ENCODE results near the gene RBM4. TPM values are rescaled to one million over a fixed set of nuclear protein-coding genes. Genes with fewer than 3 reads are reported as not detected.

The RBM4 gene
- total and polyA plus RNA-seq, 2 of the 13 experiments (the other 11 are each of a cell fraction or from before 2014, with no cell fraction given) = 126 to 136 TPM

DNA sequence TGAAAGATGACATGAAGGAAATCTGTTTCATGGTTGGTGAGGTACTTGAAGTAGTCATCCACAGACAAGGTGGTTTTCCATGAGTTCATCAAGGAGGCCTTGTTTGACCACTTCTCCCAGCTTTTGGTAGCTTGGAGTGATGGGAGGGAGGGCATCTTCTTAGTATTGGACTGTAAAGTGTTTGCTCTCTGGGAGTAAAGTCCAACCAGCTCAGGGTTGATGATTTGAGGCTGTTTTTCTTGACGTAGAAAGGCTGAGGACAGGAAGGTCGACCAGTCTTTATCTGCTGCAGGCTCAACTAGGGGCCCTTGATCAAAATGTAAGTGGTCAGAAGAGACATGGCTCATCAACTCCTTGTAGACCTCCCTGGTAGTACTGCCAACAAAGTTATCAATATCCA lies 47.3 kb upstream of the RBM4 start (continued):
- TF ChIP-seq RNF219 (CRISPR knock-in tag; IDR thresholded peaks at IDR 0.05) = no peak

DNA sequence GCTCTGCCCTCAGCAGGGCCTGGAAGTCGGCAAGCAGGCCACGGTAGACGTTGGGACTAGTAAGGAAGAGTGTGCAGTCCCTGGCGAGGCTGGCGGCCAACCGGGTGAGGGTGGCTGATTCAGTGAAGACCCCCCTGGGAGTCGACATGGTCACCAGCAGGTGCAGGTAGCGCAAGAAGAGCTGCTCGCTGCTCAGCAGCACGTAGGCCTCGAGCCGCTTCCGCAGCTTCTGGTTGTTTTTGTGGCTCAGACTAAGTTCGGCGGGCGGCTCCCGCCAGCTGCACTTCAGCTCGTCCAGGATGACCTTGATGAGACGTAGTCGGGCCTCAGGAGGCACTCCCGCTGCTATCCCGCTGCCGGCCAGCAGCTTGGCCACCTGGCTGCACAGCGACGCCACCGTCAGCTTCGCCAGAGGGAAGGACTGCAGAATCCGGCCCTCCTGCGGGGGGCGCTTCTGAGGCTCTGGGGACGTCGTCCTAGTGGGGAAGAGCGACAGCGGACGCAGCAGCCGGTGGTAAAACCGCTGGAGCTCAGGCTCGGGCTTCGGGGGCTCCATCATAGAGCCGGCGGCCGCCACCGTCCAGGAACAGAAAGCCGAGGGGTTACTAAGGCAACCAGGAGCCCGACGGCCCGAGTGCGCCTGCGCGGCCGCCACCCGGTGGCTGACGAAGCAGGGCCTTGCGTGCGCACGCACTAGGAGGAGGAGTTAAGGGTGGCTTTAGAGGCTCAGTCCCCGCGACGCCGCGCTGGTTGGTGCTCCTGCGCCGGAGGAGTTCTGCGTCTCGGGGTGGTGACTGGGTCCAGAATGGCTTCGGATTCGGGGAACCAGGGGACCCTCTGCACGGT lies 45.8 kb upstream of the RBM4 start, which contains the start of the genes CCDC87 and CCS:
Gene CCDC87 (minus strand): TSS at position 607 of the 846 bp plus-strand sequence. CDS start 48 bp downstream, at position 559.
Gene CCS (plus strand): TSS at position 729 of the 846 bp plus-strand sequence. CDS start 77 bp downstream, at position 806.
- Histone ChIP-seq H3K9me3 (ENCODE audit: low read length) (no peaks in the 10 kb centered on the region), H2AFZ (ENCODE audit: low read length) (no peak within 1 kb of the TSS), H3K27me3 (ENCODE audit: control insufficient read depth in 1 of 2, insufficient read depth in 2 of 2, low read length in 2 of 2) (no peaks in the 10 kb centered on the region; a peak in 1 of 5 replicates), H3K9ac (ENCODE audit: insufficient read depth, low read depth, low read length) (peak within 1 kb of the TSS; percentile 85), H3K79me2 (ENCODE audit: insufficient read depth, low read length) (peaks cover 12% of the 10 kb centered on the region), H3K4me3 (replicated peaks in 1 of 3; ENCODE audit: insufficient read depth in 1 of 3, low read depth in 2 of 3, low read length in 3 of 3) (peak within 1 kb of the TSS; percentile 71 to 94 (median 76)), H3K36me3 (replicated peaks in 1 of 2; ENCODE audit: control insufficient read depth in 1 of 2, insufficient read depth in 2 of 2, low read length in 2 of 2) (no peaks in the 10 kb centered on the region), H4K20me1 (ENCODE audit: insufficient read depth, low read length) (no peaks in the 10 kb centered on the region), H3K27ac (ENCODE audit: extremely low read length, insufficient read depth, low read length) (peak within 1 kb of the TSS; percentile 78), H3K4me1 (ENCODE audit: insufficient read depth, low read length) (peaks cover 72% of the 10 kb centered on the region), H3K4me2 (ENCODE audit: low read depth, low read length) (peak within 1 kb of the TSS; percentile 100)
- FAIRE-seq (no peak), ATAC-seq (peak; percentile 89), DNase-seq (ENCODE audit: low spot score) (peak; percentile 93)
- intact Hi-C loops (cut with micrococcal nuclease; ENCODE audit: unreplicated experiment) (loop anchor here (2.0 to 5.0 kb wide), 3 partner anchors 24 to 85 kb away; partner anchors contain the start of genes RBM14, RBM4 and RBM4B), in situ Hi-C loops (cut with HindIII; ENCODE audit: extremely low pct_ligation_motif_present, low pct_unique_long_range_greater_than_20kb) (no loop called here)
- 16% methylated on average over 21 of the region's 68 CpGs for WGBS (ENCODE audit: low lambda C conversion rate)
- ChIA-PET POLR2A (interaction anchor here (0.5 to 5.1 kb wide), 18 partner anchors 10 to 1427 kb away, joined by 3 to 72 read pairs (median 4); partner anchors contain the start of genes ACTN3, PELI3, RBM14 and RBM4), CTCF (ENCODE audit: low intra/inter-chr PET ratio, low total read pairs) (interaction anchor here (1.8 kb wide), 1 partner anchor 14 kb away, joined by 6 read pairs; no protein-coding TSS in a partner anchor)
- BruUV-seq (replicated peaks) = no TSS peak
- TF ChIP-seq ZNF609 (CRISPR knock-in tag; IDR thresholded peaks at IDR 0.05; ENCODE audit: borderline replicate concordance) (peak; percentile 19; the same call in 1 of the 2 replicates), SAFB2 (CRISPR knock-in tag; IDR thresholded peaks at IDR 0.05; ENCODE audit: borderline replicate concordance, low read depth) (no peak), RBM39 (IDR thresholded peaks at IDR 0.05; ENCODE audit: low read depth, low read length, poor library complexity, severe bottlenecking) (peak; percentile 68), ZNF343 (CRISPR knock-in tag; IDR thresholded peaks at IDR 0.05) (peak; percentile 87), ZNF331 (CRISPR knock-in tag; IDR thresholded peaks at IDR 0.05) (peak; percentile 64), THAP7 (CRISPR knock-in tag; IDR thresholded peaks at IDR 0.05) (no peak)
- TF ChIP-seq, protein P1, sequence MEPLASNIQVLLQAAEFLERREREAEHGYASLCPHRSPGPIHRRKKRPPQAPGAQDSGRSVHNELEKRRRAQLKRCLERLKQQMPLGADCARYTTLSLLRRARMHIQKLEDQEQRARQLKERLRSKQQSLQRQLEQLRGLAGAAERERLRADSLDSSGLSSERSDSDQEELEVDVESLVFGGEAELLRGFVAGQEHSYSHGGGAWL (CRISPR knock-in tag; IDR thresholded peaks at IDR 0.05) = peak; percentile 55; the same call in 1 of the 2 replicates
- TF ChIP-seq, protein P2, sequence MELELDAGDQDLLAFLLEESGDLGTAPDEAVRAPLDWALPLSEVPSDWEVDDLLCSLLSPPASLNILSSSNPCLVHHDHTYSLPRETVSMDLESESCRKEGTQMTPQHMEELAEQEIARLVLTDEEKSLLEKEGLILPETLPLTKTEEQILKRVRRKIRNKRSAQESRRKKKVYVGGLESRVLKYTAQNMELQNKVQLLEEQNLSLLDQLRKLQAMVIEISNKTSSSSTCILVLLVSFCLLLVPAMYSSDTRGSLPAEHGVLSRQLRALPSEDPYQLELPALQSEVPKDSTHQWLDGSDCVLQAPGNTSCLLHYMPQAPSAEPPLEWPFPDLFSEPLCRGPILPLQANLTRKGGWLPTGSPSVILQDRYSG (CRISPR knock-in tag; IDR thresholded peaks at IDR 0.05) = 0 out of 2 replicates have a peak, but pooled peaks have one; percentile 6

Data from HepG2 (cell line).